Neural cell (in vitro differentiated cells): ENCODE data around the gene MGAT4A.

Source experiments
- EP300 ChIP-seq: fragments of 450-650 bp; conservative IDR thresholded peaks from 2 replicates; pipeline ENCODE4 v1.6.1; 2014; ENCODE audit warnings: antibody characterized with exemption, mild to moderate bottlenecking, moderate library complexity; ENCODE audit not compliant: poor library complexity, severe bottlenecking
- EZH2 ChIP-seq: fragments of 200-600, 300-800 bp; shearing (Covaris generic), sonication (generic); IDR thresholded peaks from 2 replicates; pipeline ENCODE4 v1.6.1; 2014; ENCODE audit warnings: antibody characterized with exemption, low read length, borderline replicate concordance, mild to moderate bottlenecking; ENCODE audit not compliant: insufficient read depth, poor library complexity, severe bottlenecking
- MXI1 ChIP-seq: fragments of 450-650 bp; conservative IDR thresholded peaks from 2 replicates; pipeline ENCODE4 v1.6.1; 2014; ENCODE audit warnings: antibody characterized with exemption, mild to moderate bottlenecking; ENCODE audit not compliant: poor library complexity, severe bottlenecking
- POLR2AphosphoS5 ChIP-seq: IDR thresholded peaks from 2 replicates; pipeline ENCODE4 v1.6.1; 2012
- RAD21 ChIP-seq: fragments of 450-650 bp; conservative IDR thresholded peaks from 2 replicates; pipeline ENCODE4 v1.6.1; 2014; ENCODE audit warnings: antibody characterized with exemption, mild to moderate bottlenecking, moderate library complexity
- SMC3 ChIP-seq: fragments of 450-650 bp; conservative IDR thresholded peaks from 2 replicates; pipeline ENCODE4 v1.6.1; 2014; ENCODE audit warnings: antibody characterized with exemption, mild to moderate bottlenecking, moderate library complexity; ENCODE audit not compliant: poor library complexity
- TAF1 ChIP-seq: IDR thresholded peaks from 2 replicates; pipeline ENCODE4 v1.6.1; 2012; ENCODE audit warnings: low read depth
- TF ChIP-seq, protein P1 (sequence below): fragments of 450-650 bp; IDR thresholded peaks from 2 replicates; pipeline ENCODE4 v1.5.1; 2014; ENCODE audit warnings: antibody characterized with exemption, mild to moderate bottlenecking, moderate library complexity; ENCODE audit not compliant: poor library complexity, severe bottlenecking
- TF ChIP-seq, protein P2 (sequence below): IDR thresholded peaks from 2 replicates; pipeline ENCODE4 v1.6.1; 2012; ENCODE audit warnings: borderline replicate concordance

DNA sequence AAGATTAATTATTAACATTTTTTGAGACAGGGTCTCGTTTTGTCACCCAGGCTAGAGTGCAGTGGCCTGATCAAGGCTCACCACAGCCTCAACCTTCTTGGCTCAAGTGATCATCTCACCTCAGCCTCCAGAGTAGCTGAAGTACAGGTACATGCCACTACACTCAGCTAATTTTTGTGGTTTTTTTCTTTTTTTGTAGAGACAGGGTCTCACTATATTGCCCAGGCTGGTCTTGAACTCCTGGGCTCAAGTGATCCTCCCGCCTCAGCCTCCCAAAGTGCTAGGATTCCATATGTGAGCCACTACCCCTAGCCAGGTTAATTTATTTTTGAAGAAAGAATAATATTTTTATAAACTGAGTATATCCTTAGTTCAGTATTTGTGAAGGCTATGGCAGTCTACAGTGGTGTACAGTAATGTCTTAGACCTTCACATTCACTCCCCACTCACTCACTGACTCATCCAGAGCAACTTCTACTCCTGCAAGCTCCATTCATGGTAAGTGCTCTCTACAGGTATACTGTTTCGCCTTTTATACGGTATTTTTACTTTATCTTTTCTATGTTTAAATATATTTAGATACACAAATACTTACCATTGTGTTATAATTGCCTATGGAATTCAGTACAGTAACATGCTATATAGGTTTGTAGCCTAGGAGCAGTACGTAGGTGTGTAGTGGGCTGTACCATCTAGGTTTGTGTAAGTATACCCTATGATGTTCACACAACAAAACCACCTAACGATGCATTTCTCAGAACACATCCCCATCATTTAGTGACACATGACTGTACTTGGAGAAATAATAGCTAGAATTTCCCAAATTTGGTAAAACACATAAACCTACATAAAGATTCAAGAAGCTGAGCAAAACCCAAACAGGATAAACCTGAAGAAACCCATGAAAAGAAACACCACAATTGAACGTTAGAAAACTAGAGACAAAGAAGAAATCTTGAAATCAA is 38.6 kb downstream of the MGAT4A start:
- TF ChIP-seq, protein P1, sequence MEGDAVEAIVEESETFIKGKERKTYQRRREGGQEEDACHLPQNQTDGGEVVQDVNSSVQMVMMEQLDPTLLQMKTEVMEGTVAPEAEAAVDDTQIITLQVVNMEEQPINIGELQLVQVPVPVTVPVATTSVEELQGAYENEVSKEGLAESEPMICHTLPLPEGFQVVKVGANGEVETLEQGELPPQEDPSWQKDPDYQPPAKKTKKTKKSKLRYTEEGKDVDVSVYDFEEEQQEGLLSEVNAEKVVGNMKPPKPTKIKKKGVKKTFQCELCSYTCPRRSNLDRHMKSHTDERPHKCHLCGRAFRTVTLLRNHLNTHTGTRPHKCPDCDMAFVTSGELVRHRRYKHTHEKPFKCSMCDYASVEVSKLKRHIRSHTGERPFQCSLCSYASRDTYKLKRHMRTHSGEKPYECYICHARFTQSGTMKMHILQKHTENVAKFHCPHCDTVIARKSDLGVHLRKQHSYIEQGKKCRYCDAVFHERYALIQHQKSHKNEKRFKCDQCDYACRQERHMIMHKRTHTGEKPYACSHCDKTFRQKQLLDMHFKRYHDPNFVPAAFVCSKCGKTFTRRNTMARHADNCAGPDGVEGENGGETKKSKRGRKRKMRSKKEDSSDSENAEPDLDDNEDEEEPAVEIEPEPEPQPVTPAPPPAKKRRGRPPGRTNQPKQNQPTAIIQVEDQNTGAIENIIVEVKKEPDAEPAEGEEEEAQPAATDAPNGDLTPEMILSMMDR = no peak
- TF ChIP-seq EZH2 = no peak
- TF ChIP-seq, protein P2, sequence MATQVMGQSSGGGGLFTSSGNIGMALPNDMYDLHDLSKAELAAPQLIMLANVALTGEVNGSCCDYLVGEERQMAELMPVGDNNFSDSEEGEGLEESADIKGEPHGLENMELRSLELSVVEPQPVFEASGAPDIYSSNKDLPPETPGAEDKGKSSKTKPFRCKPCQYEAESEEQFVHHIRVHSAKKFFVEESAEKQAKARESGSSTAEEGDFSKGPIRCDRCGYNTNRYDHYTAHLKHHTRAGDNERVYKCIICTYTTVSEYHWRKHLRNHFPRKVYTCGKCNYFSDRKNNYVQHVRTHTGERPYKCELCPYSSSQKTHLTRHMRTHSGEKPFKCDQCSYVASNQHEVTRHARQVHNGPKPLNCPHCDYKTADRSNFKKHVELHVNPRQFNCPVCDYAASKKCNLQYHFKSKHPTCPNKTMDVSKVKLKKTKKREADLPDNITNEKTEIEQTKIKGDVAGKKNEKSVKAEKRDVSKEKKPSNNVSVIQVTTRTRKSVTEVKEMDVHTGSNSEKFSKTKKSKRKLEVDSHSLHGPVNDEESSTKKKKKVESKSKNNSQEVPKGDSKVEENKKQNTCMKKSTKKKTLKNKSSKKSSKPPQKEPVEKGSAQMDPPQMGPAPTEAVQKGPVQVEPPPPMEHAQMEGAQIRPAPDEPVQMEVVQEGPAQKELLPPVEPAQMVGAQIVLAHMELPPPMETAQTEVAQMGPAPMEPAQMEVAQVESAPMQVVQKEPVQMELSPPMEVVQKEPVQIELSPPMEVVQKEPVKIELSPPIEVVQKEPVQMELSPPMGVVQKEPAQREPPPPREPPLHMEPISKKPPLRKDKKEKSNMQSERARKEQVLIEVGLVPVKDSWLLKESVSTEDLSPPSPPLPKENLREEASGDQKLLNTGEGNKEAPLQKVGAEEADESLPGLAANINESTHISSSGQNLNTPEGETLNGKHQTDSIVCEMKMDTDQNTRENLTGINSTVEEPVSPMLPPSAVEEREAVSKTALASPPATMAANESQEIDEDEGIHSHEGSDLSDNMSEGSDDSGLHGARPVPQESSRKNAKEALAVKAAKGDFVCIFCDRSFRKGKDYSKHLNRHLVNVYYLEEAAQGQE = no peak
- no peak for TF ChIP-seq MXI1
- TF ChIP-seq TAF1 = no peak
- TF ChIP-seq RAD21 = no peak
- TF ChIP-seq POLR2AphosphoS5 = no peak
- no peak for TF ChIP-seq EP300
- no peak for TF ChIP-seq SMC3
